Measurements from ENCODE around the gene CAMK1D. TPM values are rescaled to one million over a fixed set of nuclear protein-coding genes. Genes with fewer than 3 reads are reported as not detected.

Gene CAMK1D
- total RNA-seq, 2 experiments from 2014 or later: 28.8 to 35.3 TPM

DNA sequence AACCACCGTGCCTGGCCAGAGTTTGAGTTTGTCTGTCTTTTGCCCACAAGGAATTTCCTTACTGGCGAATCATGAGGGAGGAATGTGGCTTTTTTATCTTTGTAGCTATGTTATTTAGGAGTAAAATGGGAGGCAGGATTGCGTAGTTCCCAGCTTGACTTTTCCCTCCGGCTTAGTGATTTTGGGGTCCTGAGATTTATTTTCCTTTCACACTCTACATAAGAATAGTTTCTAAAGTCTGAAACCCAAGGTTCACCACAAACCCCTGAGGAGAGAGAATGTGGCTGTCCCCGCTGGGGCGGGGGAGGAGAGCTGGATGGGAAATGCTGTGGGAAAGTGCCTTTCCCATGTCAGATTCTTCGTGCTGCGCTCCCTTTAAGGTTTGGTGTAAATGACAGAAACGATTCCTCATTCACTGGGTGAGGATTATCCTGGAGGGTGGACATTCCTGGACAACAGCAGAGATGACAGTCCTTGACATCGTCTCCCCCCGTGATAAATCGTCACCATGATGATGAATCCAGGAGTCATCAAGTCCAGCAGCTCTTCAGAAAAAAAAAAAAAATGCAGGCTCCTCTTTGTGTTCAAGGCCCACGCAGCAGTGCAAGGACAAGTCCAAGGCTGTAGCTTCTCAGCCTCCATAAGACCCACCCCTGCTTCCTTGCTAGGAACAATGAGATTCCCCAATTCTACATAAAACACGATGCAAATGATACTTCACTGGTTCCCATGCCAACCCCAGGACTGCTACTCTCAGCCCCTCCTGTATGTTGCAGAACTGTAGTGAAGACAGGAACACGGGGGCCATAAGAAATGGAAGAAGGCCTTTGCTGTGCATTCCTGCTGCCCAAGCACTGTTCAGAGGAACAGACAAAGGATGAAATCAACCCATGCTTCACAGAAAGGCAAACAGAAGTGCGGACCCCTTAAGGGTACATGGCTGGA is 419.1 kb downstream of the CAMK1D start:
- intact Hi-C loops (cut with DNase I, micrococcal nuclease): no loop called here
- H3K27me3 ChIP-seq (ENCODE audit: control insufficient read depth in 1 of 2, insufficient read depth in 2 of 2, low read length in 2 of 2): no peaks in the 10 kb centered on the region
- no peak overlapping the region for H3K4me3 ChIP-seq (ENCODE audit: low read length)
- ATAC-seq (ENCODE audit: poor library complexity) (no peak), DNase-seq (no peak)
- Mint-ChIP-seq H3K27ac (no peak overlapping the region), H3K4me1 (ENCODE audit: low read depth) (no peaks in the 10 kb centered on the region), H3K4me3 (no peak overlapping the region), H3K9me3 (no peaks in the 10 kb centered on the region), H3K36me3 (ENCODE audit: low read depth) (peaks cover 75% of the 10 kb centered on the region), H3K27me3 (no peaks in the 10 kb centered on the region)
- peaks cover 13% of the 10 kb centered on the region for H3K36me3 ChIP-seq (ENCODE audit: insufficient read depth, low read length)
- H3K4me1 ChIP-seq (ENCODE audit: insufficient read depth, low read length): peaks cover 2% of the 10 kb centered on the region
- ChIA-PET POLR2A (no interaction called here), CTCF (interaction anchor here (0.6 kb wide), 1 partner anchor 1121 kb away, joined by 4 read pairs; no protein-coding TSS in a partner anchor)
- no peaks in the 10 kb centered on the region for H3K9me3 ChIP-seq (ENCODE audit: control insufficient read depth in 1 of 2, insufficient read depth in 1 of 2, low read length in 2 of 2)
- no peak for TF ChIP-seq CTCF (IDR thresholded peaks at IDR 0.05)
- H3K27ac ChIP-seq (ENCODE audit: low read depth in 1 of 2, low read length in 2 of 2): no peak overlapping the region

- ATAC-seq (ENCODE audit: poor library complexity) (no peak), DNase-seq (no peak)
- Mint-ChIP-seq H3K36me3 (ENCODE audit: low read depth) (peaks cover 70% of the 10 kb centered on the region), H3K27ac (no peak overlapping the region), H3K4me1 (ENCODE audit: low read depth) (no peaks in the 10 kb centered on the region), H3K27me3 (no peaks in the 10 kb centered on the region), H3K4me3 (no peak overlapping the region), H3K9me3 (no peaks in the 10 kb centered on the region)
- Histone ChIP-seq H3K4me3 (ENCODE audit: low read length) (no peak overlapping the region), H3K9me3 (ENCODE audit: control insufficient read depth in 1 of 2, insufficient read depth in 1 of 2, low read length in 2 of 2) (no peaks in the 10 kb centered on the region), H3K27ac (ENCODE audit: low read depth in 1 of 2, low read length in 2 of 2) (no peak overlapping the region), H3K36me3 (ENCODE audit: insufficient read depth, low read length) (peaks cover 13% of the 10 kb centered on the region), H3K4me1 (ENCODE audit: insufficient read depth, low read length) (peaks cover 2% of the 10 kb centered on the region), H3K27me3 (ENCODE audit: control insufficient read depth in 1 of 2, insufficient read depth in 2 of 2, low read length in 2 of 2) (no peaks in the 10 kb centered on the region)
- TF ChIP-seq CTCF (IDR thresholded peaks at IDR 0.05): no peak
- intact Hi-C loops (cut with DNase I, micrococcal nuclease): no loop called here
- ChIA-PET POLR2A (no interaction called here), CTCF (no interaction called here)
Measured at GRCh38 chr10:12769323-12770044, 420.1 kb downstream of the CAMK1D start.

- Mint-ChIP-seq H3K9me3 (no peaks in the 10 kb centered on the region), H3K4me1 (ENCODE audit: low read depth) (no peaks in the 10 kb centered on the region), H3K4me3 (no peak overlapping the region), H3K27me3 (no peaks in the 10 kb centered on the region), H3K27ac (no peak overlapping the region), H3K36me3 (ENCODE audit: low read depth) (peaks cover 66% of the 10 kb centered on the region)
- DNase-seq (no peak), ATAC-seq (ENCODE audit: poor library complexity) (no peak)
- no peaks in the 10 kb centered on the region for H3K9me3 ChIP-seq (ENCODE audit: control insufficient read depth in 1 of 2, insufficient read depth in 1 of 2, low read length in 2 of 2)
- TF ChIP-seq CTCF (IDR thresholded peaks at IDR 0.05): no peak
- no peaks in the 10 kb centered on the region for H3K27me3 ChIP-seq (ENCODE audit: control insufficient read depth in 1 of 2, insufficient read depth in 2 of 2, low read length in 2 of 2)
- no peak overlapping the region for H3K4me3 ChIP-seq (ENCODE audit: low read length)
- H3K4me1 ChIP-seq (ENCODE audit: insufficient read depth, low read length): peaks cover 2% of the 10 kb centered on the region
- H3K27ac ChIP-seq (ENCODE audit: low read depth in 1 of 2, low read length in 2 of 2): no peak overlapping the region
- CTCF ChIA-PET: no interaction called here
- POLR2A ChIA-PET: no interaction called here
- intact Hi-C loops (cut with DNase I, micrococcal nuclease): no loop called here
- peaks cover 13% of the 10 kb centered on the region for H3K36me3 ChIP-seq (ENCODE audit: insufficient read depth, low read length)
Measured at GRCh38 chr10:12771981-12772760, 422.8 kb downstream of the CAMK1D start.

All from CD4-positive, alpha-beta T cell (primary cell).